Gastroesophageal sphincter (tissue), 4 donors: ENCODE measurements around the gene OGFOD3. TPM values are rescaled to one million over a fixed set of nuclear protein-coding genes. Genes with fewer than 3 reads are reported as not detected.

Source experiments
- ATAC-seq: fragments of 150-250 bp; one replicate; pipeline ENCODE4 v1.9.1; 2016; ENCODE audit warnings: mild to moderate bottlenecking, moderate library complexity
- H3K27ac ChIP-seq, 4 donors: fragments of 200-600 bp; sonication (generic) in 3 of 4; 1 replicate in 3 of 4; 2 replicates in 1 of 4; pipeline ENCODE4 v1.5.1; 2016 to 2019
- H3K27me3 ChIP-seq: fragments of 200-600 bp; sonication (generic); one replicate; pipeline ENCODE4 v1.5.1; 2019
- H3K36me3 ChIP-seq, 2 donors: fragments of 200-600 bp; sonication (generic); one replicate each; pipeline ENCODE4 v1.5.1; 2019; ENCODE audit warnings: control low read depth in 1 of 2
- H3K4me1 ChIP-seq, 3 donors: fragments of 200-600 bp; sonication (generic); 1 replicate in 2 of 3; 2 replicates in 1 of 3; pipeline ENCODE4 v1.5.1; 2016 to 2019; ENCODE audit warnings: control low read depth in 2 of 3
- H3K4me3 ChIP-seq, 2 donors: fragments of 200-600 bp; sonication (generic); one replicate each; pipeline ENCODE4 v1.5.1; 2019; ENCODE audit warnings: mild to moderate bottlenecking in 1 of 2, moderate library complexity in 1 of 2
- H3K9me3 ChIP-seq, 3 donors: fragments of 200-600 bp; sonication (generic); one replicate each; pipeline ENCODE4 v1.5.1; 2017 to 2019; ENCODE audit warnings: control low read depth in 2 of 3
- CTCF ChIP-seq, 4 experiments: fragments of 200-600 bp in 2 of 4; fragments of 450-650 bp in 2 of 4; sonication (generic) in 1 of 4; IDR thresholded peaks; one replicate each; pipeline ENCODE4 v1.5.1; 2017 to 2019; ENCODE audit warnings: antibody characterized with exemption in 4 of 4, mild to moderate bottlenecking in 2 of 4, moderate library complexity in 2 of 4
- EP300 ChIP-seq: sonication (generic); formaldehyde crosslinking; IDR thresholded peaks from one replicate; pipeline ENCODE4 v1.6.1; 2017; ENCODE audit warnings: antibody characterized with exemption, mild to moderate bottlenecking
- POLR2A ChIP-seq, 2 donors: fragments of 450-650 bp; IDR thresholded peaks; one replicate each; pipeline ENCODE4 v1.6.1; 2017; ENCODE audit warnings: antibody characterized with exemption in 2 of 2, mild to moderate bottlenecking in 2 of 2, moderate library complexity in 1 of 2
- POLR2AphosphoS5 ChIP-seq: sonication (generic); formaldehyde crosslinking; IDR thresholded peaks from one replicate; pipeline ENCODE4 v1.6.1; 2017; ENCODE audit warnings: antibody characterized with exemption
- WGBS, 2 donors: methylation state at CpG; one replicate each; pipeline ENCODE4 v1.1.5; 2018; ENCODE audit warnings: low coverage in 1 of 2; 5-methylcytosine and 5-hydroxymethylcytosine counted together
- total RNA-seq, 4 donors: library from RNA; depleted of rRNA; stranded (reverse); fragments of >200 nt; gene quantifications; one replicate each; pipeline ENCODE4 v1.1.0, GENCODE V29; 2016

Gene OGFOD3
- total RNA-seq, 4 donors from 2014 or later = 26.4 to 39.5 (median 28.8) TPM

GRCh38 chr17:82450357-82451106 lies 32.1 kb upstream of the OGFOD3 start, which contains the start of gene CYBC1:
CYBC1 (minus strand) TSS chr17:82450752; CDS start chr17:82449254, 1,498 bp downstream.
- Histone ChIP-seq H3K36me3 (peaks cover 0 to 2% of the 10 kb centered on the region in 2 donors), H3K9me3 (no peaks in the 10 kb centered on the region), H3K27me3 (no peaks in the 10 kb centered on the region), H3K4me1 (peaks cover 0 to 49% (median 19%) of the 10 kb centered on the region in 3 donors), H3K27ac (peak within 1 kb of the TSS; percentile 82 to 95 (median 90)), H3K4me3 (peak within 1 kb of the TSS; percentile 88 to 97)
- 0% methylated on average over 7 to 8 of the region's 91 CpGs for WGBS, 2 donors
- TF ChIP-seq POLR2AphosphoS5 (peak; percentile 92), CTCF (IDR thresholded peaks at IDR 0.05) (peak in 3 of 4 experiments; percentile 21 to 40 (median 35)), POLR2A (IDR thresholded peaks at IDR 0.05) (peak; percentile 61 to 69), EP300 (no peak)
- peak; percentile 94 for ATAC-seq

- TF ChIP-seq POLR2A (IDR thresholded peaks at IDR 0.05) = no peak
- TF ChIP-seq POLR2AphosphoS5 = no peak
- no peak for TF ChIP-seq CTCF (IDR thresholded peaks at IDR 0.05)
- no peak for TF ChIP-seq EP300
- Histone ChIP-seq H3K27me3 (no peaks in the 10 kb centered on the region), H3K4me3 (peak overlapping the region; percentile 88 to 97), H3K9me3 (no peaks in the 10 kb centered on the region), H3K36me3 (peaks cover 0 to 9% of the 10 kb centered on the region in 2 donors), H3K4me1 (peaks cover 0 to 55% (median 19%) of the 10 kb centered on the region in 3 donors), H3K27ac (peak overlapping the region; percentile 80 to 95 (median 90))
- 43 to 52% methylated on average over 1 to 12 of the region's 18 CpGs for WGBS, 2 donors
- ATAC-seq = no peak
Observed at GRCh38 chr17:82449883-82450356, 31.5 kb upstream of the OGFOD3 start.

- Histone ChIP-seq H3K27me3 (no peaks in the 10 kb centered on the region), H3K4me3 (peak overlapping the region; percentile 88 to 97), H3K4me1 (peaks cover 0 to 60% (median 19%) of the 10 kb centered on the region in 3 donors), H3K36me3 (peaks cover 0 to 15% of the 10 kb centered on the region in 2 donors), H3K9me3 (no peaks in the 10 kb centered on the region), H3K27ac (peak overlapping the region in 3 of 4 donors; percentile 88 to 95 (median 91))
- WGBS, 2 donors = 81 to 84% methylated on average over 5 to 7 of the region's 30 CpGs
- TF ChIP-seq POLR2AphosphoS5 (no peak), POLR2A (IDR thresholded peaks at IDR 0.05) (no peak), CTCF (IDR thresholded peaks at IDR 0.05) (no peak), EP300 (no peak)
- ATAC-seq = no peak
Observed at GRCh38 chr17:82449131-82449882, 30.9 kb upstream of the OGFOD3 start.

- Histone ChIP-seq H3K36me3 (peaks cover 0 to 29% of the 10 kb centered on the region in 2 donors), H3K4me1 (peaks cover 0 to 60% (median 19%) of the 10 kb centered on the region in 3 donors), H3K9me3 (no peaks in the 10 kb centered on the region), H3K27me3 (no peaks in the 10 kb centered on the region), H3K4me3 (no peak overlapping the region), H3K27ac (no peak overlapping the region)
- 84 to 92% methylated on average over 5 to 7 of the region's 11 CpGs for WGBS, 2 donors
- TF ChIP-seq POLR2A (IDR thresholded peaks at IDR 0.05) = no peak
- TF ChIP-seq POLR2AphosphoS5 = no peak
- no peak for TF ChIP-seq CTCF (IDR thresholded peaks at IDR 0.05)
- TF ChIP-seq EP300 = no peak
- no peak for ATAC-seq
Observed at GRCh38 chr17:82447876-82448275, 29.5 kb upstream of the OGFOD3 start.
